GM18868 (cell line): ENCODE measurements around the gene TRERF1.
"Not testable (repeated sequence)": the region's sequence is repeated elsewhere in the genome, so short reads cannot be mapped to it uniquely, and the experiment has no call there.

Experiments used
- ATAC-seq: cut with Tn5 transposase; IDR thresholded peaks from one replicate; pipeline ENCODE4 v1.9.1; 2021; ENCODE audit warnings: mild to moderate bottlenecking, moderate library complexity; ENCODE audit not compliant: unreplicated experiment

TRERF1 gene

GRCh38 chr6:42339991-42340401 lies 111.7 kb downstream of the TRERF1 start:
- peak; percentile 79 for ATAC-seq

GRCh38 chr6:42338744-42339222 lies 112.9 kb downstream of the TRERF1 start:
- ATAC-seq = no peak

GRCh38 chr6:42337985-42338743 lies 113.6 kb downstream of the TRERF1 start:
- ATAC-seq = no peak

- ATAC-seq = no peak
These were observed 115.3 kb downstream of the TRERF1 start for GRCh38 chr6:42336431-42336830.

GRCh38 chr6:42335896-42336295 lies 115.8 kb downstream of the TRERF1 start:
- ATAC-seq = no peak

- no peak for ATAC-seq
These were observed 116.9 kb downstream of the TRERF1 start for GRCh38 chr6:42334870-42335269.

GRCh38 chr6:42333612-42334011 lies 118.1 kb downstream of the TRERF1 start:
- no peak for ATAC-seq

GRCh38 chr6:42332916-42333315 lies 118.8 kb downstream of the TRERF1 start:
- ATAC-seq = no peak

- no peak for ATAC-seq
These were observed 120.7 kb downstream of the TRERF1 start for GRCh38 chr6:42331019-42331418.

GRCh38 chr6:42326248-42326647 lies 125.5 kb downstream of the TRERF1 start:
- no peak for ATAC-seq

- not testable (repeated sequence) for ATAC-seq
These were observed 126.9 kb downstream of the TRERF1 start for GRCh38 chr6:42324656-42325324.

GRCh38 chr6:42322676-42323075 lies 129.1 kb downstream of the TRERF1 start:
- no peak for ATAC-seq

GRCh38 chr6:42321976-42322375 lies 129.8 kb downstream of the TRERF1 start:
- ATAC-seq = no peak

GRCh38 chr6:42320762-42321161 lies 131.0 kb downstream of the TRERF1 start:
- no peak for ATAC-seq

- ATAC-seq = no peak
These were observed 133.2 kb downstream of the TRERF1 start for GRCh38 chr6:42318480-42318879.

- no peak for ATAC-seq
These were observed 134.7 kb downstream of the TRERF1 start for GRCh38 chr6:42316981-42317380.

GRCh38 chr6:42315991-42316970 lies 135.4 kb downstream of the TRERF1 start:
- no peak for ATAC-seq

GRCh38 chr6:42315259-42315990 lies 136.3 kb downstream of the TRERF1 start:
- ATAC-seq = no peak

- ATAC-seq = no peak
These were observed 137.0 kb downstream of the TRERF1 start for GRCh38 chr6:42314571-42315258.
